Measurements from ENCODE around the gene GOT1. TPM values are rescaled to one million over a fixed set of nuclear protein-coding genes. Genes with fewer than 3 reads are reported as not detected.

The GOT1 gene
- total RNA-seq, 1 donor from 2014 or later: 50.9 TPM

DNA sequence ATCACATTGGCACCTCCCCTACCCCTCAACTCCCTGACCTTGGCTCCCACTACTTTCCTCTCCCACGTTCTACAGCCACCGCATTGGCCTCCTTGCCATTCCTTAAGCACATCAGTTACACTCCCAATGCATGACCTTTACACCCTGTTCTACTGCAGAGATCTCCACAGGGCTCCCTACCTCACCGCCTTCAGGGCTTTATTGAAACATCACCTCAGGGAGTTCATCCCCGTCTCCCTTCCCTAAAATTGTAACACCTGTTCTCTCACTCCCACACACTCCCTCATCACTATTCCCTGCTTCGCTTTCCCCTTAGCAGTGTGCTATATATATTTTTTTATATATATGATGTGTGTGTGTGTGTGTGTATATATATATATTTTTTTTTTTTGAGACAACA, 82.8 kb downstream of the GOT1 start:
- no peaks in the 10 kb centered on the region for H3K9me3 Mint-ChIP-seq
- TF ChIP-seq, protein P1, sequence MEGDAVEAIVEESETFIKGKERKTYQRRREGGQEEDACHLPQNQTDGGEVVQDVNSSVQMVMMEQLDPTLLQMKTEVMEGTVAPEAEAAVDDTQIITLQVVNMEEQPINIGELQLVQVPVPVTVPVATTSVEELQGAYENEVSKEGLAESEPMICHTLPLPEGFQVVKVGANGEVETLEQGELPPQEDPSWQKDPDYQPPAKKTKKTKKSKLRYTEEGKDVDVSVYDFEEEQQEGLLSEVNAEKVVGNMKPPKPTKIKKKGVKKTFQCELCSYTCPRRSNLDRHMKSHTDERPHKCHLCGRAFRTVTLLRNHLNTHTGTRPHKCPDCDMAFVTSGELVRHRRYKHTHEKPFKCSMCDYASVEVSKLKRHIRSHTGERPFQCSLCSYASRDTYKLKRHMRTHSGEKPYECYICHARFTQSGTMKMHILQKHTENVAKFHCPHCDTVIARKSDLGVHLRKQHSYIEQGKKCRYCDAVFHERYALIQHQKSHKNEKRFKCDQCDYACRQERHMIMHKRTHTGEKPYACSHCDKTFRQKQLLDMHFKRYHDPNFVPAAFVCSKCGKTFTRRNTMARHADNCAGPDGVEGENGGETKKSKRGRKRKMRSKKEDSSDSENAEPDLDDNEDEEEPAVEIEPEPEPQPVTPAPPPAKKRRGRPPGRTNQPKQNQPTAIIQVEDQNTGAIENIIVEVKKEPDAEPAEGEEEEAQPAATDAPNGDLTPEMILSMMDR (conservative IDR thresholded peaks at IDR 0.05): no peak
- H3K27ac Mint-ChIP-seq: no peak overlapping the region
- H3K4me1 Mint-ChIP-seq (ENCODE audit: unreplicated experiment): peaks cover 8% of the 10 kb centered on the region
- no peak overlapping the region for H3K4me3 Mint-ChIP-seq
- H3K27me3 Mint-ChIP-seq: peaks cover 4% of the 10 kb centered on the region
- H3K36me3 Mint-ChIP-seq: no peaks in the 10 kb centered on the region
- DNase-seq (ENCODE audit: extremely low spot score, unreplicated experiment): no peak

Other genes starting within 250 kb of the GOT1 start
- 0.10 and 19.8 TPM in 2 replicates for gene HPSE2, start 194.8 kb downstream of the GOT1 start, total RNA-seq (ENCODE audit: low replicate concordance)
- gene CNNM1, start 101.3 kb downstream of the GOT1 start, total RNA-seq (ENCODE audit: low replicate concordance): 1.7 and 2.0 TPM in 2 replicates
- gene NKX2-3, start 102.3 kb upstream of the GOT1 start, total RNA-seq (ENCODE audit: low replicate concordance): not detected in 2 replicates
- 29.5 and 33.9 TPM in 2 replicates for gene SLC25A28, start 189.8 kb upstream of the GOT1 start, total RNA-seq (ENCODE audit: low replicate concordance)
- gene ENTPD7, start 228.9 kb upstream of the GOT1 start, total RNA-seq (ENCODE audit: low replicate concordance): 22.9 and 32.8 TPM in 2 replicates

All from type B pancreatic cell (in vitro differentiated cells).